Measurements from ENCODE around the gene DACT2.

GRCh38 chr6:168307695-168308021 is 11.9 kb downstream of the DACT2 start:
- TF ChIP-seq CTCF (conservative IDR thresholded peaks at IDR 0.05) (no peak), ZFX (IDR thresholded peaks at IDR 0.05) (no peak)

All from C4-2B (cell line).